ENCODE measurements around the gene PLEKHM1.

- TF ChIP-seq CTCF (IDR thresholded peaks at IDR 0.05; ENCODE audit: extremely low read depth in 1 of 2, insufficient read depth in 1 of 2, low read depth in 1 of 2, low read length in 2 of 2) (peak in 1 of 2 donors; percentile 40), MAX (IDR thresholded peaks at IDR 0.05; ENCODE audit: insufficient read depth, insufficient read length) (no peak), POLR2A (IDR thresholded peaks at IDR 0.05; ENCODE audit: low read depth, low read length) (no peak), FOS (IDR thresholded peaks at IDR 0.05; ENCODE audit: borderline replicate concordance, insufficient read depth, low read length) (no peak), POLR2AphosphoS5 (IDR thresholded peaks at IDR 0.05; ENCODE audit: insufficient read depth, low read depth, low read length) (no peak), GATA2 (IDR thresholded peaks at IDR 0.05; ENCODE audit: insufficient read depth, insufficient read length, low read depth, low read length) (no peak), EZH2 (IDR thresholded peaks at IDR 0.05; ENCODE audit: borderline replicate concordance, low read depth, low read length, severe bottlenecking) (no peak), JUN (IDR thresholded peaks at IDR 0.05; ENCODE audit: borderline replicate concordance, insufficient read depth, insufficient read length, low read depth) (no peak)
Observed at GRCh38 chr17:45451131-45451530, 39.4 kb downstream of the PLEKHM1 start.

Measured in endothelial cell of umbilical vein (primary cell).